Kidney glomerular epithelial cell (primary cell): ENCODE results near the gene MATN1.
"Not testable (repeated sequence)": the region's sequence is repeated elsewhere in the genome, so short reads cannot be mapped to it uniquely, and the experiment has no call there.

Experiments
- DNase-seq: peaks from one replicate; lab custom pipeline; 2025; lab: John Stamatoyannopoulos, UW

The MATN1 gene, protein sequence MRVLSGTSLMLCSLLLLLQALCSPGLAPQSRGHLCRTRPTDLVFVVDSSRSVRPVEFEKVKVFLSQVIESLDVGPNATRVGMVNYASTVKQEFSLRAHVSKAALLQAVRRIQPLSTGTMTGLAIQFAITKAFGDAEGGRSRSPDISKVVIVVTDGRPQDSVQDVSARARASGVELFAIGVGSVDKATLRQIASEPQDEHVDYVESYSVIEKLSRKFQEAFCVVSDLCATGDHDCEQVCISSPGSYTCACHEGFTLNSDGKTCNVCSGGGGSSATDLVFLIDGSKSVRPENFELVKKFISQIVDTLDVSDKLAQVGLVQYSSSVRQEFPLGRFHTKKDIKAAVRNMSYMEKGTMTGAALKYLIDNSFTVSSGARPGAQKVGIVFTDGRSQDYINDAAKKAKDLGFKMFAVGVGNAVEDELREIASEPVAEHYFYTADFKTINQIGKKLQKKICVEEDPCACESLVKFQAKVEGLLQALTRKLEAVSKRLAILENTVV

DNA sequence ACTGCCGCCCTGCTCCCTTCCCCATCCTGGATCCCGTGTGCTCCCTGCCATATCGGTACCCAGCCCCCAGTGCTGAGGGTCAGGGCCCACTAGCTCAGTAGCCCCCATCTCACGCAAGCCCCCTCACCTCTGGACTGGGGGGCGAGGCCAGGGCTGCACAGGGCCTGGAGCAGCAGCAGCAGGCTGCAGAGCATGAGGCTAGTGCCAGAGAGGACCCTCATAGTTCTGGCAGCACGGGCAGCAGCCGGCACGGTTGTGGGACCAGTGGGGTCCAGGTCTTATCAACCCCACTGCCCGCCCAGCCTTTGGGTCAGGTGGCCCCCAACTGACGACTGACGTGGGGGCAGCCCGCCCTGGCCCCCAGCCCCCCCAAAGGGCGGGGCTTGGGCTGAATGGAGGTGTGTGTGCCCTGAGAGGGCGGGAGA lies at the start of gene MATN1:
Gene MATN1 (minus strand): TSS at position 255 of the 425 bp plus-strand sequence. CDS start 34 bp downstream, at position 221.
- no peak for DNase-seq

DNA sequence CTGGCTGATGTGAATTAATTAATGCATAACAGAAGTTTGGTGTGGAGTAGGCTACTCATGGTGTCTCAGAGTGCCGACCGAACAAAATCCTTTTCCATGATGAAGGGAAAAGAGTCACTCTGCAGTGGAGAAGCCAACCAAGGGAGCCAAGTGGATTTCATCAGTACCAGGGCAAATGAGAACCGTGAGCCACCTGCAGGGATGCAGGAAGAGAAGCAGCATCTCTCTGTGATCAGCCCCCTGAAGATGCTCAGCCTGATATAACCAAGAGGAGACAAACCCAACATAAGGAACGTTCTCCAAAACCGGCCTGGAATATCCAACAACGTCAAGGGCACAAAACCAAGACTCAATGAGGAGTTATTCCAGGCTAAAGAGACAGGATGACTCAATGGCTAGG lies 47.6 kb upstream of the MATN1 start:
- DNase-seq, result no peak

DNA sequence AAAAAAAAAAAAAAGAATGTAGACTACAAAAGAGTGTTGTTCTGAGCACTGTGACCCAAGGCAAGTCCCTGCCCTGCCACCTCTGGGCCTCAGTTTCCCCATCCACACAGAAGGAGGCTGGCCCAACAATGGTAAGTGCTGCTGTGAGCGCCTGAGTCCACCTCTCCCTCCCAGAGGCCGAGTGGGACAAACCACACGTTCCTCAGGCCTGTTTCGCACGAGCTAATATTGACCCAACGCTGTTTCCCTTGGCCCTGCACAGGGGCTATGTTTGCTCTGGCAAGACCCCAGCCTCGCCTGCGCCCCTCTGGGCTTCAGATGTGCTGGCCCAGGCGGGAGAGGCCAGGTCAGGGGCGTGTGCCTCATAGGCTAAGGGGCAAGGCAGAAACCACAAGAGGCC lies 46.8 kb upstream of the MATN1 start:
- DNase-seq, result no peak

DNA sequence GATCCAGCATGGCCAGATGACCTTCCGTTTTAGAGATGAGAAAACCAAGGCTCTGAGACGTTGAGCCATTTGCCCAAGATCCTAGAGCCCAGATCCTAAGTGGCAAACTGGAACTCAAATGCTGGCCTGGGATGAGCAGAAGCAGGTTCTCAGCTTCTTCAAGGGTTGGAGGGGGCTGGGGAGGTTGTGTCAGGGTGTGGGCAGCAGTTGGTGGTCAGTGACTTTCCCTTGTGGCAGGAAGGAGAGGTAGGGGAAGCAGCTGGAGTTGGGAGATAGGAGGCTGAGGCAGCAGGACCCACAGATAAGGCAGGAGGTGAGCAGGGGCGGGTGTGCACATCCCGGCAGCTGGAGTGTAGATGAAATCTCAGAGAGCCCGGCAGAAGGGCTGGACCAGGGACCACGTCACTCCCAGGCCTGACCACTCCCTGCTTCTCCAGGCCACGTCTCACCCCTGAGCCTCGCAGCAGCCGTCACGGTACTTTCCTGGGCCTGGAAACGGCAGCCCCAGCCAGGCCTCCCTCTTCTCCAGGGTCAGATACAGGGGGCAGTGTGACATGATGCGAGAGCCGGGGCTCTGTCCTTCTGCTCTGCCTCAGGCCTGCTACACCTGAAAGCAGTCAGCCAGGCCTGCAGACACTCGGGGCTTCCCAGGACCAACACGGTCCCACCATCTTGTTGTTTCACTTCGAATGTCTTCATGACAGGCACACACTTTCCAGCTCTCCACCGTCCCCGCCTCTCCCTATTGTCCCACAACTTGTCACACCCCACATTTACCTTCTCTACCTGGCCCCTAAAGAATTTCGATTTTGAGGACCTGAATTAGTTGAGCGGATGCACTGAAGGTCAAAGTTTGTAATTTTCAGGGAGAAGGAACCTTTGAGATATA lies 45.7 kb upstream of the MATN1 start:
- no peak for DNase-seq

DNA sequence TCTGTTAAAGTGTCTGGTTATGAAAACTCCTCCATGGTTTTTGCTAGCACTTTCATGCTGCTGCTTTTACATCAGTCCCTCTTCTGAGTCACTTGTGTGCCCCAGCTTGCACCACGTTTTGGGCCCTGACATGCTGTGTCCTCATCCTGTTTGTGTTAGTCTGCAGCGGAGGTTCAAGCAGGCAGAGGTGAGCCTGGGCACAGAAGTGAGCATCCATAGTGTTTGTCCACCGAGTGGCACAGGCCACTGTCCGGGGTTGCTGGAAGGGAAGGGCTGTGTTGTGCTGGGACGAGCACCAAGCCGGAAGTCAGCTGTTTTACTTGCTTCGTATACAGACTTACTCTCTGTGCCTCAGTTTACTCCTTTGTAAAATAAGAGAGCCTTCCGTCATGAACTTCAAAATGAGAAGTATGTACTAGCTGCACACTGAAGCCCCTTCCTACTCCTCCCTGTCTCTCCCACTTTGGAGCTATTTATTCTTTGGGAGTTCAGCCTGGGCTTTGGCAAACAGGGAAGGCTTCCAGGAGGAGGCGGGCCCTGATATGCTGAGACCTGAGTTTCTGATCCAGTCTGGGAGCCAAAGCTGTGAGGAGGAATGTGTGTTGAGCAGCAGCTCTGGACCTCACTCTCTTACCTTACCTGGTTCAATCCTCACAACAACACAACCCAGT lies 44.9 kb upstream of the MATN1 start:
- DNase-seq, result no peak

DNA sequence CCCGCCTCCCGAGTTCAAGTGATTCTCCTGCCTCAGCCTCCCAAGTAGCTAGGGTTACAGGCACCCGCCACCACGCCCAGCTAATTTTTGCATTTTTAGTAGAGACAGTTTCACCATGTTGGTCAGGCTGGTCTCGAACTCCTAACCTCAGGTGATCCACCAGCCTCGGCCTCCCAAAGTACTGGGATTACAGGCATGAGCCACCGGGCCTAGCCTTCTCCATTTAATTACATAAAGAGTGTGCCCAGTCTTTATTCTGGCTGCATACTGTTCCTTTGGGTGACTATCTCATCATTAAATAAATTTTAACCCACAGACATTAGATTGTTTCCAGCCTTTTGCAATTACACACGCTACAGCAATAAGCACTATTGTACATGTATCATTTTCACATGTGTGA lies 43.6 kb upstream of the MATN1 start:
- not testable (repeated sequence) for DNase-seq

DNA sequence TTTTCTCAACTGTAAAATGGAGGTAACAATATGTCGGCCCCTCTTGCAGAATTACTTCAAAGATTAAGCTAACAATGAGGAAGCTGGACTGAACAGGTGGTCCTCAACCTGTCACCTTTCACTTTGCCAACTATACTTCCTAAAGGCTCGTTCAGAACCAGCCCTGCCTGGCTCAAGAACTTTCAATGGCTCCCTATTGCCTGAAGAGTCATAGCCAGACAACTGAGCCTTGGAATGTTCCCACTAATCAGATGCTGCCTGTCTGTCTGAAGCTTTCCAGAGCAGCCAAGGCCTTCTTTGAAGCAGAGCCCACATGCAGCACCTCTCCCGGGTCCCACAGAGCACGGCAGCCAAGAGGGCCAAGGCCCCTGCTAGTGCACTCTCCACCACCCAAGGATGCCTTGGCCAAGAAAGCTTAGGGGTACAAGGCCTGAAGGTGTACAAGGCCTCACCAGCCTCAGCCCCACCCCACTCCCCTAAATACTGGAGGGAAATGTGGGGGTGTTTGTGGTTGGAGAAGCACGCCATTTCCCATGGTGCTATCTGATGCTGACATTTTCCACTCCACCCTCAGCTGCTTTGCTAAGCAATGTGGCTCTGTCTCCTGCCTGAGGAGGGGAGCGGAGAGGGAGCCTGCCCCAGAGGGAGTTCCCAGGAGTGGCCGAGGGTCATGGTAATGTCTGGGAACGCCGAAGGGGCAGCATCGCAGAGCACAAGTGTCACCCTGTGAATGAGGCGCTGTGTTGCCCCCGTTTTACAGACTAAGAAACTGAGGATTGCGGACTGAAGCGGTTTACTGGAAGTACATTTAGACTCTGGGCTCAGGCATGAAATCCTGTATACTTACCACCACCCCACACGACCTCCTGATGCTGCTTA lies 42.4 kb upstream of the MATN1 start:
- DNase-seq, result no peak

DNA sequence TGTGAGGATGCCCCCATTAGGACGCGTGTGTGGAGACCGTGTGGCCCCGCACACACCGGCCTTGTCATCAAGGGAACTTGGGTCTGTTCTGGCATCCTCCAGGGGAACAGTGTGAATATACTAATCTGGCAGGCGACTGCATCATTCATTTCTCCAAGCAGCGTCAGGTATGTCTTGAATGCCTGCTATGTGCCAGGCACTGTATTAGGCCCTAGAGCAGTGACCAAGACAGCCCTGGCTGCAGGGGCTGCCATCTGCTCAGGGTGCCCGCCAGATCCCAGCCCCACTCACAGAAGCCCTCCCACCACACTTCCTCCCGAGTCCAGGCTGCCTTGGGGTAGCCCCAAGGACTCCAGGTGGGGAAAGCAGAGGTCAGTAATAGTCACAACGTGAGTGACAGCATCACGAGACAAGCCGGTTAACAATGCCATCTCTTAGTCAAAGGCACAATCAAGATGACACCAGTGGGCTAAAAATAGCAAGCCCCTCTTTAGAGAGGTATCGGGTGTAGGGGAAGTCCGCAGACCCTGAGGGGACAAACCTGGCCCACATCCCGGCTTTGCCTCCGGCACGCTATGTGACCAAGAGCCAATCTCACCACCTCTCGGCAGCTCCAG lies 41.7 kb upstream of the MATN1 start:
- no peak for DNase-seq

DNA sequence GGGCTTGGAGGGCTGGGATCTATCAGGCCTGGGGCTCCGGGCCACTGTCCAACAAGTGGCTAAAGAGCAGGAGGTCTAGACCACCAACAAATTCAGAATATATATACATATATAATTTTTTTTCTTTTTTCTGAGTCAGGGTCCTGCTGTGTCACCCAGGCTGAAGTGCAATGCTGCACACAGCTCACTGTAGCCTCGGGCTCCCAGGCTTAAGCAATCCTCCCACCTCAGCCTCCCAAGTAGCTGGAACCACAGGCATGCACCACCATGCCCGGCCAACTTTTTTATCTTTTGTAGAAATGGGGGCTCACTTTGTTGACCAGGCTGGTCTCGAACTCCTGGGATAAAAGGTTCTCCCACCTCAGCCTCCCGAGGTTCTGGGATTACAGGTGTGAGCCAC lies 41.0 kb upstream of the MATN1 start:
- no peak for DNase-seq

DNA sequence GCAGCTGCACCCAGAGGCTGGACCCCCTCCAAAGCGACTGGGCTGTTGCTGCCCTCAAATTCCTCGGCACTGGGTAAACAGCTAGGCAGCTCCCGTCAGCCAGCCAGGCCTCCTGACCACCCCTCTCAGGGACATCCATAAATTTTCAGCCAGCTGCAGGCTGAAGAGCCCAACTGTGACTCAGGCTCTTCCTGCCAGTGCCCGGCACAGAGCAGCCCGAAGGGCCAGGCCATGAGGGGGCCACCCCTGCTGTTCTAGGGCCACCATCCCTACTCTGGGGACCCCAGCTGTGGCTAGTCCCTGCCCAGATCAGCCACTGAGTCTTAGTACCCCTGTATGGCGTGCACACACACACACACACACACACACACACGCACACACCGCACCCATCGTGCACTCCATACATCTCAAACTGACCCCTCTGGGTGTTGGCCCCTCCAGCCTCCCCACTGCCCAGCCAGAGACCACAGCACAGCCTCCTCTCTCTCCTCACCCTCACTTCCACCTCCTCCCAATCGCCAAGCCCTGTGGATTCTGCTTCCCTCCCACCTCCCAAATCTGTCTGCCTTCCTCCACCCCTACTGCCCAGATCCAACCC lies 40.4 kb upstream of the MATN1 start:
- peak; percentile 19 for DNase-seq

DNA sequence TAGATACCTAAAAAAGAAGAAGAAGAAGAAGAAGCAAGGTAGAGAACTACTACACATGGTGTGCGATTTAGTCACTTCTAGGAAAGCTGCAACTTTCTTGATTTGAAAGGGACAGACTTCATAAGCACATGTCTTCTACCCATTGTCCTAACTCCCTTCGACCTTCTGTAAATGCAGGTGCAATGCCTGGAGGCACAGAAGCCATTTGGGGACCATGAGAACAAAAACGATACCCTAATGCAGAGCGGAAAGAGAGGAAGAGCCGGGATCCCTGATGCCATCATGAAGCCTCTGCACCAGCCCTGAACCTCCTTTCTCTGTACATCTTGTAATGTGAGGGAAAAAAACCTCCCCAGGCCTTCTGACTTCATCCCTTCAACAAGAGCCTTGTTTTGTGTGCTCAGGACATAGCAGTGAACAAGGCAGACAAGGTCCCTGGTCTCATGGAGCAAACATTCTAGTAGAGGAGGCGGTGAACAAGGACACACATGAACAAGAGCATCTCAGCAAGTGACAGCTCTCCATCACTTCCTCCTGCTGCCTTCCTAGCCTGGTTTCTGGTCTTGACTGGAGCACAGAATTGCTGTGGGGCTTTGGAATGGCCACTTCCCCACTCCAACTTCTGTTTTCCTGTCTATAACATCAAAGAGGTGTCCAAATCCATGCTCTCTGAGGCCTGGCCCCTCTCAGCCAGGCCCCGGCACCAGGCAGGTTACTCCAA lies 39.7 kb upstream of the MATN1 start:
- no peak for DNase-seq

DNA sequence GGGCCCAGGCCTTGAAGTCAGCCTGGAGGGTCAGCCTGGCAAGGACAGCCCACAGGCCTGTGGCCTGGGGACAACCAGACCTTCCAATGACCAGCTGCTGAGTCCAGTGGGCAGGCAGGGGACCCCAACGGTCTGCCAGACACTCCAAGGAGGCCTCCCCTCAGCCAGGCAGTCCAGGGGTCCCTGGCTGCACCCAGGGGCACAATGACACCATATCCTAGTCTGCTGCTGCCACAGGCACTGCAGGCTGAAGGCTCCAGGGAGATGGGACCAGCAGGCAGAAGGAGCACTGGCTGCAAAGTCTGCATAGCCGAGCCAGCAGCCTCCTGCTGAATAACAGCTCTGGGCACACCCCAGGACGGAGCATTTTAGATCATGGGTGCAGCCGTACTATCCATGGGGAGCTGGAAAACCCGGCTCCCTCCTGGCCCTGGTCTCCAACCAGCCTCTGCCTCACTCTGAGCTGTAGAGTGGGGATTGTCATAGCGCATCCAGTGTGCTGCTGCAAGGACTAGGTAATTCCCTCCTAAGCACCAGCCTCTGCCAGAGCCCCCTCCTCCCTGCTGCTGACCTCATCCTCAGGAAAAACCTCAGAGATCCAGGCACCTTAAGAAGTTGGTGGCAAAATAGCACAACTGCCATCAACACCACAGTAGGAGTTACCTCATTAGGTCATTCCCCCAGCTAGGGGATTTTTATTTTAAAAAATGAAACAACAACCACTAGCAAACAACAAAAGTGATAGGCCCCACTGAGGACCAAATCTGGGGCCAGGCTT lies 39.0 kb upstream of the MATN1 start:
- no peak for DNase-seq

DNA sequence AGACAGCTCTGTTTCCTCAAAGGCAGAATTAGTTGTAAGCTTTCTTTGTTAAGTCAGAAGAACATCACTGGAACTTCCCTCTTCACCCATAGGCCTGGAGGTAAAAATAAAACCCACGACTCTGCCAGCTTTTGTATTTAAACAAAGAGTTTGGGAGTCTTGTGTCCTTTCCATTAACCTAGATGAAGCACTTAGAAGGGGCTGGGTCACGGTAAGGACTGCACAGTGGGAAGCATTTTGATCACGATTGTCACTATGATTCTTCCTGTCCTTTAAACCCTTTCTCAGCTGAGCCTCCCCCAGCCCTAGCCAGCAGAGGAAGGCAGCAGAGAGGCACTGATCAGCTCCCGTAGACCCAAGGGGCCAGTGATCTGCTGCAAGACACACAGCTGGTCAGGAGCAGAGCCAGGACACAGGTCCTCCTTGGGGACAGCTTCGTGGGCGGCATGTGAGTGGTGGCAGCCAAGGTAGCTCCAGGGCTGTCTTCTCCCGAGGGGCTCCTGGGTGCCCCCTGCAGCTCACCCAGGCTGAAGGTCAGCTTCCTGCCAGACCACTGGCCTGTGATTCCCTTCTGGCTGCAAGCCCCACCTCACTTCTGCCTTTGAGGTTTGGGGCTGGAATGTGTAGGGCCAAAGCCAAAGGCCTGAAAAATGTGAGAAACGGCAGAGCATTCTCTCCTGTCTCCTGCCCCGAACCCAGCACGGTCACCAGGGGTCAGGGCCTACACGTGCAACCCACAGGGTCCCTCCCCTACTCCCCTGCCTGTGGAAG lies 38.2 kb upstream of the MATN1 start:
- no peak for DNase-seq

DNA sequence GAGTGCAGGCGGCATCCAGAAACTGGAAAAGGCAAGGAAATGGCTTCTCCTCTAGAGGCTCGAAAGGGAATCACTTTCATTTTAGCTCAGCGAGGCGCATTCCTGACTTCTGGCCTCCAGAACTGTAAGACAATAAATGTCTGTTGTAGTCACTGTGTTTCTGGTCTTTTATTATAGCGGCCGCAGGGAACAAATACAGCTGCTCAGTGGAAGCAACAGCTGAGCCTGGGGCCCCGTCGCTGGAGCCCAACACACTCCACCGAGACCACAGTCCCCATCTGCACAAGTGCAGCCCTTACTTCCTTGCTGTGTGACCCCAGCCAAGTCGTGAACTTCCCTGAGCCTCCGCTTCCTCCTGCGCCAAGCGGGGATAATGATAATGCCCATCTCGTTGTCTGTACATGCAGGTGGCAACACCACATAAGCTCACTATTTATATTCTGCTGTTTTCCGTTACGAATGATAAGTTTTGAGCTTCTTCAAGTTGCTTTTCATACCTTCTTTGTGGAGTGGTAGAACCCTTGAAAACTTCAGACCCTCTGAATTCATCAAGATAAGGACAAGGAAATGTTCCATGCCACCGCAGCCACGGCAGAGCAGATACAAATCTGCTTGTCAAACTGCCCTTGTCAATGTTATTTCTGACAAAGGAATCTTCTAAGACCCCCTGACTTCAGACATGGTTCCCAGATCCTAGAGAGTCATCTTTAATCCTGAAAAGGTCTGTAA lies 37.4 kb upstream of the MATN1 start:
- no peak for DNase-seq

DNA sequence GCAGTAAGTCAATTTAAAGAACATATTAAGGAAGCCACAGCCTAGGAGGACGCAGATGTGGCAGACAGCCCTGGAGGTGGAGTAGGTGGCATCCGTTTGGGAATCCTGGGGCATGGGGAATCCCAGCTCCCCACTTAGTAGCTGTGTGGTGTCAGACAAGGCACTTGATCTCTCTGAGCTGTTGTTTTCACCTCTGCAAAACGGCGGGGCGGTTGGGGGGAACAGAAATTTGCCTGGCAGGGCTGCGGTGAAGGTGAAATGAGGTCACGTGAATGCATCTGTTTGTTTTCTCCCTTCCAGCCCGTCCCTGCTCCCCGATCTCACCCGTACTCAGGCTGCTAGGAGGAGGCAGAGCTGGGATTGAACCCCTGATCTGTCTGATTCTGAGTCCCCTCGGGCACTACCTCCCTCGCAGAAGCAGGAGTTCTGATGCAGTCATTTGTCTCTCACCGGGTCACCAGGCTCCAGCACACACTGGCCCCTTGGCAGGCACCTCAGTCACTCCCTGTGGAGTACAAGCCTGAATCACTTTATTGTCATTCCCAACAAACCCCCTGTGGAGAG lies 36.4 kb upstream of the MATN1 start:
- DNase-seq, result no peak

DNA sequence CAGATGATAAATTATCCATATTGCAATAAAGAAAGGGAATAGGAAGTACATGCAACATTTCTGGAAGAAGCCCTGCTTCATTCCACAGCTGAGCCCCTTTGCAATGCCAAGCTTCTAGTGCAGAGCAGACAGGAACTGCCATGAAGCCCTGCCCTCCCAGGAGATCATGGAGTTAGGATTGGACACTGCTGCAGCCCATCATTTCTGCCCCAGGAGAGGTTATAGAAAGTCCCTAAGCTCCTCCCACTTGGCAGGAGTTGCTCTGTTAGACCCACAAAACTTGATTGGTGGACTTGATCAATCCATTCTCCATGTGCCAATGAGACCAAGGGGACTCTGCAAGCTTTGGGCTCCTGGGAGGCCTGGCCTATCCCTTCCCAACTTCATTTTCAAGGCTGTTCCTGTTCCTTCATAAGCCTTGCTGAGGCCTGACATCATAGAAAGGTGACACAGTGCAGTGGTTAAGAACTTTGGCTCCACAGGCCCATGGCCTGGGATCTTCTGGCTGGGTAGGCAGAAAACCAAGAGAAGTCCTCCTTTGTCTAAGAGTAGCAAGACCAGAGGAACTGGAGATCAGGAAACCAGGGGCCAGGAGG lies 35.5 kb upstream of the MATN1 start:
- DNase-seq, result no peak
